Activated CD8-positive, alpha-beta T cell treated with anti-CD3 and anti-CD28 coated beads for 36 hours (primary cell): Measurements from ENCODE around the gene TAAR1. TPM values are rescaled to one million over a fixed set of nuclear protein-coding genes. Genes with fewer than 3 reads are reported as not detected.
"Not testable (repeated sequence)": the region's sequence is repeated elsewhere in the genome, so short reads cannot be mapped to it uniquely, and the experiment has no call there.

Experiments used
- ATAC-seq: fragments of 200-7000 bp; cut with Tn5 transposase; one replicate; pipeline ENCODE4 v1.10.0; 2021; ENCODE audit warnings: mild to moderate bottlenecking, moderate library complexity
- CTCF ChIA-PET: fragments of 350-600 bp; sonication (Branson Sonifier 250); formaldehyde crosslinking; loops from one replicate; lab custom pipeline; 2021; ENCODE audit warnings: antibody characterized with exemption; lab: Charles Lee
- POLR2A ChIA-PET: fragments of 350-600 bp; sonication (Branson Sonifier 250); formaldehyde crosslinking; loops from one replicate; lab custom pipeline; 2021; ENCODE audit warnings: antibody characterized with exemption; lab: Charles Lee
- DNase-seq: peaks from one replicate; pipeline ENCODE4 v3.0.0-alpha.2; 2020
- H3K27ac Mint-ChIP-seq: one replicate; pipeline ENCODE4 v1.8.0; 2021; ENCODE audit warnings: mild to moderate bottlenecking, mixed read lengths
- H3K27me3 Mint-ChIP-seq: one replicate; pipeline ENCODE4 v1.8.0; 2021; ENCODE audit warnings: mixed read lengths
- H3K36me3 Mint-ChIP-seq: one replicate; pipeline ENCODE4 v1.8.0; 2021; ENCODE audit warnings: low read depth, mixed read lengths
- H3K4me1 Mint-ChIP-seq: one replicate; pipeline ENCODE4 v1.8.0; 2021; ENCODE audit warnings: low read depth, mixed read lengths
- H3K4me3 Mint-ChIP-seq: one replicate; pipeline ENCODE4 v1.8.0; 2021; ENCODE audit warnings: mild to moderate bottlenecking, moderate library complexity, mixed read lengths
- H3K9me3 Mint-ChIP-seq: one replicate; pipeline ENCODE4 v1.8.0; 2021; ENCODE audit warnings: mixed read lengths
- intact Hi-C: fragments of 100-400 bp; cut with micrococcal nuclease; formaldehyde crosslinking; loops from one replicate; pipeline ENCODE4 v1.10.0; 2022
- total RNA-seq, 2 experiments: library from RNA; stranded (reverse); gene quantifications; one replicate each; pipeline ENCODE4 v1.2.3, GENCODE V29; 2021
- TF ChIP-seq, protein P1 (sequence below): fragments of 200-600 bp; IDR thresholded peaks from one replicate; pipeline ENCODE4 v1.8.0; 2022; ENCODE audit warnings: antibody characterized with exemption, mild to moderate bottlenecking

TAAR1 gene
- total RNA-seq, 2 experiments from 2014 or later, result not detected

DNA sequence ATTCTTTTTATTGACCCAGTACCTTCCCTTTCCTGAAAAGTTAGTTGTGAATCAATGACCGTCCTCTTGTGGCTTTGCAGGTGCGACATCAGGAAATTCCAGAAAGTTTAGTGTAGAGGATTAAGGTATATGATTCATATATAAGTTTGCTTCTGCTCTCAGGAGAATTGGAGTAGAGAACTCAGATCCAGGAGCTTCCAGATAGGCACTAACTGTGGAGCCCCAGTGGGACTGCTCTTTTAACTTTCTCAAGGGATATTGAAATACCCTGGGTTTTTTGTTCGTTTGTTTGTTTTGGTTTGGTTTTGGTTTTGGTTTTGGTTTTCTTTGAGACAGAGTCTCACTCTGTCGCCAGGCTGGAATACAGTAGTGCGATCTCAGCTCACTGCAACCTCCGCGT is 44.4 kb downstream of the TAAR1 start:
- CTCF ChIA-PET, result no interaction called here
- ATAC-seq, result no peak
- TF ChIP-seq, protein P1, sequence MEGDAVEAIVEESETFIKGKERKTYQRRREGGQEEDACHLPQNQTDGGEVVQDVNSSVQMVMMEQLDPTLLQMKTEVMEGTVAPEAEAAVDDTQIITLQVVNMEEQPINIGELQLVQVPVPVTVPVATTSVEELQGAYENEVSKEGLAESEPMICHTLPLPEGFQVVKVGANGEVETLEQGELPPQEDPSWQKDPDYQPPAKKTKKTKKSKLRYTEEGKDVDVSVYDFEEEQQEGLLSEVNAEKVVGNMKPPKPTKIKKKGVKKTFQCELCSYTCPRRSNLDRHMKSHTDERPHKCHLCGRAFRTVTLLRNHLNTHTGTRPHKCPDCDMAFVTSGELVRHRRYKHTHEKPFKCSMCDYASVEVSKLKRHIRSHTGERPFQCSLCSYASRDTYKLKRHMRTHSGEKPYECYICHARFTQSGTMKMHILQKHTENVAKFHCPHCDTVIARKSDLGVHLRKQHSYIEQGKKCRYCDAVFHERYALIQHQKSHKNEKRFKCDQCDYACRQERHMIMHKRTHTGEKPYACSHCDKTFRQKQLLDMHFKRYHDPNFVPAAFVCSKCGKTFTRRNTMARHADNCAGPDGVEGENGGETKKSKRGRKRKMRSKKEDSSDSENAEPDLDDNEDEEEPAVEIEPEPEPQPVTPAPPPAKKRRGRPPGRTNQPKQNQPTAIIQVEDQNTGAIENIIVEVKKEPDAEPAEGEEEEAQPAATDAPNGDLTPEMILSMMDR, result no peak
- H3K27me3 Mint-ChIP-seq, result peaks cover 3% of the 10 kb centered on the region
- no peaks in the 10 kb centered on the region for H3K36me3 Mint-ChIP-seq
- H3K4me3 Mint-ChIP-seq, result peak overlapping the region; percentile 35
- no peak for DNase-seq
- H3K4me1 Mint-ChIP-seq, result no peaks in the 10 kb centered on the region
- POLR2A ChIA-PET, result no interaction called here
- H3K27ac Mint-ChIP-seq, result no peak overlapping the region
- intact Hi-C loops, result no loop called here
- no peaks in the 10 kb centered on the region for H3K9me3 Mint-ChIP-seq

DNA sequence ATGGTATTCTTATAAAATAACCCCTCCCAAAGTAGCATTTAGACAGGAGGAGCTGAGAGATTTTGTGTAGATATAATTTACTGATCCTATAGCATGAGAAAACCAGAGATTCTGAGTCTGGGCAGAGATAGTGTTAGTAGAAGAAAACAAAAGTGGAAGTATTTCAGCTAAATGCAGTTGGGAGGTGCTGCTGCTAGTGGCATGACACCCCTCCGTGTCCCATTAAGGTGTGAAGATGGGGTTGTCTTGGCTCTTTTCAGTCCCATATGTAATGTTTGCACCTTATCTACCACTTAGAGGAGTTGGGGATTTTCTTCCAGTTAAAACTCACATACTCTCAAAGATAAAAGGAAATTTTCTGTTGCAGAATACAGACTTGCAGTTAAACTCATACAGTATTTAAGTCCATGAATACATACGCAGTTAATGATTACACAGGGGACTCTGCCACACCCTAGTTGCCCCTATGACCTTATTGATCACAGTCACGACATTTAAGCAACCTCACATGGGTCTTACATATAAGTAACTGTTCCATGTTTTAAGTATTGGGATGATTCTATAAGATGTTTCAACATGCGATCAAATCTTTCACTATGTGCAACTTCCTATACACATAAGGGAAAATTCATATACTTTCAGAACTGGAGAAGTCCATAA is 46.4 kb downstream of the TAAR1 start:
- Mint-ChIP-seq H3K9me3 (no peaks in the 10 kb centered on the region), H3K4me3 (no peak overlapping the region), H3K4me1 (no peaks in the 10 kb centered on the region), H3K27me3 (peaks cover 1% of the 10 kb centered on the region), H3K36me3 (no peaks in the 10 kb centered on the region), H3K27ac (no peak overlapping the region)
- no peak for ATAC-seq
- no peak for DNase-seq
- POLR2A ChIA-PET, result no interaction called here
- CTCF ChIA-PET, result no interaction called here
- TF ChIP-seq, protein P1, result no peak
- intact Hi-C loops, result no loop called here

DNA sequence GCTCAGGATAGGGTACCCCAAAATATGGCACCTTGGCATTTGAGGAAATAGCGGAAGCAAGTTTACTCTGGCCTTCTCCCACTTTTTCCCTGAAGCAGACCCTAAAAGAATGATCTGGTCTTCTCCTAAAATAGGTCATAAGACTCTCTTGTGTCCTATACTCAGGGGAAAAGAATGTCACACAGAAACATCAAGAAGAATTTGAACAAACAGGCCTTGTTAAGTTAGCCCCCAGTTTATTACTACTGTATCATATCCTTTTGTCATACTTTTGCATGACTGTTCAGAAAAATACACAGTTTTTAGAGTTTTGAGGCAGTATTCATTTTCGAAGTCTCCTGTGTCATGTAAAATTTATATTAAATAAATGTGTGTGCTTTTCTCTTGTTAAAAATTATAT is 47.4 kb downstream of the TAAR1 start:
- Mint-ChIP-seq H3K4me1 (no peaks in the 10 kb centered on the region), H3K27ac (no peak overlapping the region), H3K36me3 (no peaks in the 10 kb centered on the region), H3K9me3 (no peaks in the 10 kb centered on the region), H3K4me3 (no peak overlapping the region), H3K27me3 (peaks cover 1% of the 10 kb centered on the region)
- DNase-seq, result no peak
- intact Hi-C loops, result no loop called here
- CTCF ChIA-PET, result no interaction called here
- POLR2A ChIA-PET, result no interaction called here
- no peak for ATAC-seq
- TF ChIP-seq, protein P1, result no peak

DNA sequence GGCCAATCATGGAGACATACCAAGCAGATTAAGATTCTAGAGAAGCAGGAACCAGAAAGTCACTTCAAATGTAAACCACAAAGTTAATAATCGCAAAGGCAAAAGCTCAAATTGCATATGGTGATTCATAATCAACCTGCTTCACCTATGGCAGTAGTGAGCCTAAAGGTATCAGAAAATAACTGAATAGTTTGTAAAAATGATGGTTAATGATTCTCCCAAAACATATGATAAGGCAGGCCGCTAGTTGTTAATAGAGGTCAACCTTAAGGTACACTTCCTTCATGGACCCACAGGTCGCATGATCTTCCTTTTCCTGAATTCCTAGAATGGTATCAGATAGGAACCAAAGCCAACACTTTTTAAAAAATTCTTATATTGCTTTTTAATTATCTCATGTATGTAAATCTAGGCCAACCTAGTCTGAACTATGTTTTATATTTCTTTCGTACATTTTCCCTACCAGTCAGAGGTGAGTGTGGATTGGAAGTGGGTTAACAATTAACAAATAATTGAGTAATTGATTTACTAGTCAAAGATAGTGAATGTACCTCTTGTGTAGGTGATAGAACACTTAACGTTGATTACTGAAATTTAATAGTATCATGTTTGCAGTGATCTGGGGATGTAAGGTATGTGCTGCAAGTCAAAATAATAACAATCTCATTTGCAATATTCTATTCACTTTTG is 51.3 kb downstream of the TAAR1 start:
- CTCF ChIA-PET, result no interaction called here
- Mint-ChIP-seq H3K9me3 (no peaks in the 10 kb centered on the region), H3K36me3 (no peaks in the 10 kb centered on the region), H3K4me1 (no peaks in the 10 kb centered on the region), H3K27me3 (peaks cover 6% of the 10 kb centered on the region), H3K27ac (no peak overlapping the region), H3K4me3 (no peak overlapping the region)
- DNase-seq (no peak), ATAC-seq (no peak)
- intact Hi-C loops, result no loop called here
- TF ChIP-seq, protein P1, result no peak
- POLR2A ChIA-PET, result no interaction called here

DNA sequence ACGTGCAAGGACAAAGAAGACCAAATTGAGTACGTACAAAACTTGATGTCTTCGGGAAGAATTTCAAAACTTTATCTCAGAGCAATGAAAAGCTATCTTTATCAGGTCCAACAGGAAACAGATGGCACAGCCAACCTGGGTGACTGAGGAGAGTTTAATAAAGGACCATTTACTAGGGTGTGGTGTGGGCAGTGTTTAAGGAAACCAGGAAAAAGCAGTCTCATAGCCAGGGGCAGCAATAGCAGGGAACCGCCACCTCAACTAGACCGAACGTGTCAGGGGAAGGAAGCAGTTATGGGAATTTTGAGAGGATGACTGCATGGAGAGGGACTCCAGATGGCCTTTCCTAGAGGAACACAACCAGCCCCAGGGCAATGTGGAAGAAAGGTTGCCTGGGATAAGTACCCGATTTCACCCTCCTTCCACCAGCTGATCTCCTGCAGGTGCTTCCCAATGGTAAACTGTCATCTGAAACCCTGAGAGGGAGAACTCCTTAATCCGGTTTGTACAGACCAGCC is 54.3 kb downstream of the TAAR1 start:
- Mint-ChIP-seq H3K36me3 (no peaks in the 10 kb centered on the region), H3K4me3 (no peak overlapping the region), H3K4me1 (no peaks in the 10 kb centered on the region), H3K27me3 (peaks cover 9% of the 10 kb centered on the region), H3K9me3 (no peaks in the 10 kb centered on the region), H3K27ac (no peak overlapping the region)
- intact Hi-C loops, result no loop called here
- TF ChIP-seq, protein P1, result no peak
- ChIA-PET CTCF (no interaction called here), POLR2A (no interaction called here)
- ATAC-seq, result no peak
- no peak for DNase-seq

DNA sequence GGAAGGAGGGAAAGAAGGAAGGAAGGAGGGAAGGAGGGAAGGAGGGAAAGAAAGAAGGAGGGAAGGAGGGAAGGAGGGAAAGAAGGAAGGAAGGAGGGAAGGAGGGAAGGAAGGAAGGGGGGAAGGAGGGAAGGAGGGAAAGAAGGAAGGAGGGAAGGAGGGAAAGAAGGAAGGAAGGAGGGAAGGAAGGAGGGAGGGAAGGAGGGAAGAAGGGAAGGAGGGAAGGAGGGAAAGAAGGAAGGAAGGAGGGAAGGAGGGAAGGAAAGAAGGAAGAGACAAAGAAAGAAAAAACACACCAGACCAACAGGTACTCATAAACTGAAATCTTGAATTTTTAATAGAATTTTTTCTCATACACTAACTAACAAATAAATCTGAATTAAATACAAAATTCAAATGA is 58.1 kb downstream of the TAAR1 start:
- not testable (repeated sequence) for H3K4me1 Mint-ChIP-seq

More for the DNA sequence above, 58.1 kb downstream of the TAAR1 start:
- DNase-seq, ATAC-seq, H3K36me3 Mint-ChIP-seq, intact Hi-C loops, CTCF ChIA-PET, H3K27ac Mint-ChIP-seq, POLR2A ChIA-PET, H3K9me3 Mint-ChIP-seq, H3K4me3 Mint-ChIP-seq: not testable (repeated sequence)
- H3K27me3 Mint-ChIP-seq, result peaks cover 18% of the 10 kb centered on the region
